Measurements from ENCODE around the gene SLC9A4.

DNA sequence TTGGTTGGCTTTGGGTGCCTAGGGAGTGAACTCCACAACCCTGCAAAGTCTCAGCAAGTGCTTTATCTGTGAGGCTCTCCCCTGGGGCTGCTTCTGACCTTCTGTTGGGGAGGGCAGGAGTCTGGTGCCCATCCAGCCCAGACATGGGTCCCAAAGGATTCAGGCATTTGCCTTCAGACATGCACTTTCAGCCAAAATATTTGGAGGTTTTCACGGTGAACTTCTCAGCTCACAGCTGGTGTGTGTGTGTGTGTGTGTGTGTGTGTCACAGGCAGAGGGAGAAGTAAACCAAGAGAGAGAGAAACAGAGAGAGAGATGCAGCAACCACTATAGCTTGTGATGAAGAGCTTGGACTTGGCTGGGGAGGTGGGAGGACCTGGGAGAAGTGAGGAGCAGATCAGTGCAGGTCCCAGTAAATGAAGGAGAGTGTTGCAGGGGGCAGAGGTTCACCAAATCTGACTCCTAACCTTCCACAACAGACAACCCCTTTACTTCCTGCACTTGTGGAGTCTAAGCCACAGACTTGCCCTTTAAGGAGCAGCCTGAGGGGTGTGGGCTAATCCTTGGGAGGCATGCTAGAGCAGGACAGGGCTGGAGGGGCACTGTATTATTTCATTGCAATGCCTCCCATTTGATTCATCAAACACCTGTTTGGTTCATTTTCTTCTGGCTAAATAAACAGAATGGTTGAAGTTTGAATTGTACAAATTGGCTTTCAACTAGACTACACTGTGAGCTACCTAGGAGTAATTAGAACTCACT, 14.1 kb downstream of the SLC9A4 start:
- no peak for TF ChIP-seq OSR1 (CRISPR knock-in tag; IDR thresholded peaks at IDR 0.05)
- no peak for TF ChIP-seq CSDC2 (CRISPR knock-in tag; IDR thresholded peaks at IDR 0.05)
- no peak for TF ChIP-seq ZNF70 (CRISPR knock-in tag; IDR thresholded peaks at IDR 0.05)
- TF ChIP-seq RARB (CRISPR knock-in tag; IDR thresholded peaks at IDR 0.05): no peak
